HEK293T (cell line): ENCODE results near the gene ITPKC.

Experiments used
- ARNT ChIP-seq: fragments of 450-650 bp; IDR thresholded peaks from 2 replicates; pipeline ENCODE4 v1.6.1; 2017; ENCODE audit warnings: mild to moderate bottlenecking
- BHLHE40 ChIP-seq: fragments of 450-650 bp; IDR thresholded peaks from 2 replicates; pipeline ENCODE4 v1.6.1; 2016; ENCODE audit warnings: mild to moderate bottlenecking, moderate library complexity, borderline replicate concordance
- CTBP1 ChIP-seq: fragments of 450-650 bp; IDR thresholded peaks from 2 replicates; pipeline ENCODE4 v1.6.1; 2016; ENCODE audit warnings: borderline replicate concordance
- ELF4 ChIP-seq: fragments of 450-650 bp; IDR thresholded peaks from 2 replicates; pipeline ENCODE4 v1.6.1; 2017; ENCODE audit warnings: antibody characterized with exemption
- FOXA1 ChIP-seq: fragments of 450-650 bp; IDR thresholded peaks from 2 replicates; pipeline ENCODE4 v1.6.1; 2016; ENCODE audit warnings: mild to moderate bottlenecking
- FOXK2 ChIP-seq: fragments of 450-650 bp; IDR thresholded peaks from 2 replicates; pipeline ENCODE4 v1.6.1; 2016; ENCODE audit warnings: mild to moderate bottlenecking
- FOXM1 ChIP-seq: fragments of 450-650 bp; IDR thresholded peaks from 2 replicates; pipeline ENCODE4 v1.6.1; 2017; ENCODE audit warnings: mild to moderate bottlenecking, borderline replicate concordance
- HDGF ChIP-seq: fragments of 450-650 bp; IDR thresholded peaks from 2 replicates; pipeline ENCODE4 v1.6.1; 2017; ENCODE audit warnings: antibody characterized with exemption, borderline replicate concordance
- LEF1 ChIP-seq: fragments of 450-650 bp; IDR thresholded peaks from 2 replicates; pipeline ENCODE4 v1.6.1; 2017; ENCODE audit warnings: mild to moderate bottlenecking, borderline replicate concordance
- SP1 ChIP-seq: fragments of 450-650 bp; IDR thresholded peaks from 2 replicates; pipeline ENCODE4 v1.6.1; 2017
- TARDBP ChIP-seq: fragments of 450-650 bp; IDR thresholded peaks from 2 replicates; pipeline ENCODE4 v1.6.1; 2016

- no peak for TF ChIP-seq CTBP1
- no peak for TF ChIP-seq LEF1
- TF ChIP-seq FOXM1 = no peak
- no peak for TF ChIP-seq SP1
- TF ChIP-seq ARNT = no peak
- TF ChIP-seq HDGF = no peak
- TF ChIP-seq TARDBP = no peak
- TF ChIP-seq FOXA1 = no peak
- no peak for TF ChIP-seq ELF4
- TF ChIP-seq BHLHE40 = no peak
- no peak for TF ChIP-seq FOXK2
Observed at GRCh38 chr19:40692212-40692551, 24.7 kb upstream of the ITPKC start.
